Hepatocyte (in vitro differentiated cells): ENCODE data around the gene PEX26.

Experiments
- EZH2 ChIP-seq: fragments of 200-600 bp; sonication (generic); IDR thresholded peaks from 2 replicates; pipeline ENCODE4 v1.6.1; 2016; ENCODE audit warnings: antibody characterized with exemption, mild to moderate bottlenecking, borderline replicate concordance
- EZH2phosphoT487 ChIP-seq: fragments of 200-600 bp; sonication (generic); IDR thresholded peaks from one replicate; pipeline ENCODE4 v1.6.1; 2018; ENCODE audit warnings: antibody characterized with exemption, mild to moderate bottlenecking, low read depth, moderate library complexity; ENCODE audit not compliant: unreplicated experiment, severe bottlenecking
- TF ChIP-seq, protein P1 (sequence below): fragments of 200-600 bp; sonication (generic); IDR thresholded peaks from 2 replicates; pipeline ENCODE4 v1.5.1; 2016; ENCODE audit warnings: antibody characterized with exemption, mild to moderate bottlenecking; ENCODE audit not compliant: poor library complexity

DNA sequence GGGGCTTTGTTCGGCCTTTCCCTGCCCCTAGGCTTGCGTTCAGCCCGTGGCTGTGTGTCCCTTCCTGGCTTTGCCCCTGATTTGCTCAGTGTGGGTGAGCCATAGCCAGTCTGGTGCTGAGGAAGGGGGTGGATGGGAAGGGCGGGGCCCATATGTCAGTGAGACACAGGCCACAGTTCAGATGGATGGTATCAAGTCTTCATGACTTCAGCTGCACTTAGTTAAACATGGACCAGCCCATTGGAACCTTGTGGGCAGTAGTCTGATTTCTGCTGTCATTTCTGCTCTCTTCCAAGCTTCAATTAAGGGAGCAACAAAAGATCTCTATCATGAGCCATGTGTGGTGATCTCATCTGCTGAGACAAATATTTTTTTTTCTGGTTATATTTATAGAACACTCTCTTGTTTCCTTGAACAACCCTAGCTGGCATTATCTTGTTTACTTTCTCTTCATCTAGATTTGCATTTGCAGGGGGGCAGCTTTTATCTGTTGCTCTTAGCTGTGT lies 21.6 kb upstream of the PEX26 start:
- TF ChIP-seq, protein P1, sequence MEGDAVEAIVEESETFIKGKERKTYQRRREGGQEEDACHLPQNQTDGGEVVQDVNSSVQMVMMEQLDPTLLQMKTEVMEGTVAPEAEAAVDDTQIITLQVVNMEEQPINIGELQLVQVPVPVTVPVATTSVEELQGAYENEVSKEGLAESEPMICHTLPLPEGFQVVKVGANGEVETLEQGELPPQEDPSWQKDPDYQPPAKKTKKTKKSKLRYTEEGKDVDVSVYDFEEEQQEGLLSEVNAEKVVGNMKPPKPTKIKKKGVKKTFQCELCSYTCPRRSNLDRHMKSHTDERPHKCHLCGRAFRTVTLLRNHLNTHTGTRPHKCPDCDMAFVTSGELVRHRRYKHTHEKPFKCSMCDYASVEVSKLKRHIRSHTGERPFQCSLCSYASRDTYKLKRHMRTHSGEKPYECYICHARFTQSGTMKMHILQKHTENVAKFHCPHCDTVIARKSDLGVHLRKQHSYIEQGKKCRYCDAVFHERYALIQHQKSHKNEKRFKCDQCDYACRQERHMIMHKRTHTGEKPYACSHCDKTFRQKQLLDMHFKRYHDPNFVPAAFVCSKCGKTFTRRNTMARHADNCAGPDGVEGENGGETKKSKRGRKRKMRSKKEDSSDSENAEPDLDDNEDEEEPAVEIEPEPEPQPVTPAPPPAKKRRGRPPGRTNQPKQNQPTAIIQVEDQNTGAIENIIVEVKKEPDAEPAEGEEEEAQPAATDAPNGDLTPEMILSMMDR = no peak
- no peak for TF ChIP-seq EZH2phosphoT487
- TF ChIP-seq EZH2 = no peak
